Measurements from ENCODE around the gene SLC6A19. TPM values are rescaled to one million over a fixed set of nuclear protein-coding genes. Genes with fewer than 3 reads are reported as not detected.

The SLC6A19 gene
- polyA plus RNA-seq, 4 donors = 56.3 to 199 (median 166) TPM

- no peak for FAIRE-seq
- Histone ChIP-seq H3K9me3 (ENCODE audit: control insufficient read depth in 2 of 2, insufficient read depth in 1 of 2, low read depth in 1 of 2, low read length in 1 of 2) (peaks cover 0 to 3% of the 10 kb centered on the region in 2 donors), H3K27me3 (ENCODE audit: control insufficient read depth in 3 of 3, insufficient read depth in 3 of 3, low read length in 3 of 3) (no peaks in the 10 kb centered on the region), H3K4me3 (ENCODE audit: low read depth in 1 of 3, low read length in 3 of 3) (no peak overlapping the region), H3K27ac (ENCODE audit: low read depth in 1 of 3, low read length in 2 of 3) (peak overlapping the region in 1 of 3 donors; percentile 95), H3K4me1 (ENCODE audit: control insufficient read depth in 3 of 3, insufficient read depth in 2 of 3, low read depth in 1 of 3, low read length in 2 of 3) (peaks cover 6 to 57% (median 14%) of the 10 kb centered on the region in 3 donors), H3K36me3 (ENCODE audit: control insufficient read depth in 3 of 3, insufficient read depth in 2 of 3, low read depth in 1 of 3, low read length in 3 of 3) (peaks cover 0 to 44% (median 0%) of the 10 kb centered on the region in 3 donors)
- 92 to 93% methylated on average over 10 to 20 of the region's 20 CpGs; no CpG with 5 or more reads in 1 of the 3 donors for WGBS, 3 donors
- DNase-seq = no peak
Measured at GRCh38 chr5:1180096-1180495, 21.3 kb upstream of the SLC6A19 start.

DNA sequence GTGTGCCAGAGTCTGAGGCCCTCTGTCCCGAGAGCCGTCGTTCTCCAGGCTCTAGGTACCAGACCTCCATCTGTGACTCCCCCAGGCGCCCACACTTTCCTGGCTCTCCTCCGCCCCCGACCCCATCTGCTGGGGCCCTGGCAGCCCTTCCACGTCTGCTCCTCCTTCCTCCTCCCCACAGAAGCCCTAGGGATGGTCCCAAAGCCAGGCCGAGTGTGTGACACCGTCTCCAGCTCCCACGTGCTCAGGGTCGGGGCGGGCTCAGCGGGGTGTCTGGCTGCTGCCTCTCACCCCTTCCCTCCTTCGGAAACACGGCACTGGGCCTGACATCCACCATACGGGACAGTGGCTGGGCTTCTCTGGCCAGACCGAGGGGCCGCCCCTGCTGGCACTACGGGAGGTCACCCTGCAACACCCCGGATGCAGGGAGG lies 20.5 kb upstream of the SLC6A19 start:
- H3K4me3 ChIP-seq (ENCODE audit: low read depth in 1 of 3, low read length in 3 of 3) = peak overlapping the region in 2 of 3 donors; percentile 18 to 54
- FAIRE-seq (no peak), DNase-seq (peak in 1 of 2 donors; percentile 39)
- peaks cover 0 to 38% (median 0%) of the 10 kb centered on the region in 3 donors for H3K36me3 ChIP-seq (ENCODE audit: control insufficient read depth in 3 of 3, insufficient read depth in 2 of 3, low read depth in 1 of 3, low read length in 3 of 3)
- H3K4me1 ChIP-seq (ENCODE audit: control insufficient read depth in 3 of 3, insufficient read depth in 2 of 3, low read depth in 1 of 3, low read length in 2 of 3) = peaks cover 6 to 64% (median 14%) of the 10 kb centered on the region in 3 donors
- peak overlapping the region in 2 of 3 donors; percentile 95 to 99 for H3K27ac ChIP-seq (ENCODE audit: low read depth in 1 of 3, low read length in 2 of 3)
- H3K9me3 ChIP-seq (ENCODE audit: control insufficient read depth in 2 of 2, insufficient read depth in 1 of 2, low read depth in 1 of 2, low read length in 1 of 2) = no peaks in the 10 kb centered on the region
- no peaks in the 10 kb centered on the region for H3K27me3 ChIP-seq (ENCODE audit: control insufficient read depth in 3 of 3, insufficient read depth in 3 of 3, low read length in 3 of 3)
- whole genome bisulfite sequencing, 3 donors = 77 to 80% (median 79%) methylated on average over 20 of the region's 20 CpGs

DNA sequence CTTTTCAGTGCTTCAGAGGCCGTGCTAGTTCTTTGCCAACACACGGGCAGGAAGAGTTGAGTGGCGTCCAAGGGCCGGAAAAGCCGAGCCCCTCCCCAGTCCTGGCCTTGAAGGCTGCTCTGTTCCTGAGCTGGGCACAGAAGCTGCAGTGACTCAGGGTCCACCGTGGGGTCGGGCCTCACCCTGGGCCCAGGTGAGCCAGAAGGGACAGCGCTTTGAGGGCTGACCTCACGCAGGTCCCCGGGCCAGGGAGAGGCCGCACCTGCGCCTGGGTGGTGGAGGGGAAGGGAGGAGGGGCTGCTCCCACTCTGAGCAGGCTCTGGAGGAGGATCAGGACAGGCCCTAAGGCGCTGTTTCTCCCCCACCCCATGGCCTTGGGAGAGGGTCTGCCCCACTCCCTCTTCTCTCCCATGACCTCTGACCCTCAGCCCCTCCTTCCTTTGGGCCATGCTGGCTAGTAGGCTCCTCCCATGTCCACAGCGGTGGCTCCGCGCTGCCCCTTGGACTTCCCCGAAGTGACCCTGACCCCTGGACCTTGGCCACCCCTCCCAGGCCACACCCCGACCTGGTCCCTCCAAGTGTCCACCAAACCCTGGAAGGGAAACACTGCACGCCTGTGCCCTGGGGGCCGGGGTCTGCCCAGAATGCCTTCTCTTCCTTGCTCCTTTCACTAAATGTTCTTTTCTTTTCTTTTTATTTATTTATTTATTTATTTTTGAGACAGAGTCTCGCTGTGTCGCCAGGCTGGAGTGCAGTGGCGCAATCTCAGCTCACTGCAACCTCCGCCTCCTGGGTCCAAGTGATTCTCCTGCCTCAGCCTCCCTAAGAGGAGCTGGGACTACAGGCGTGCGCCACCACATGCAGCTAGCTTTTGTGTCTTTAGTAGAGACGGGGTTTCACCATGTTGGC lies 19.7 kb upstream of the SLC6A19 start:
- Histone ChIP-seq H3K4me1 (ENCODE audit: control insufficient read depth in 3 of 3, insufficient read depth in 2 of 3, low read depth in 1 of 3, low read length in 2 of 3) (peaks cover 6 to 73% (median 18%) of the 10 kb centered on the region in 3 donors), H3K36me3 (ENCODE audit: control insufficient read depth in 3 of 3, insufficient read depth in 2 of 3, low read depth in 1 of 3, low read length in 3 of 3) (peaks cover 0 to 30% (median 0%) of the 10 kb centered on the region in 3 donors), H3K9me3 (ENCODE audit: control insufficient read depth in 2 of 2, insufficient read depth in 1 of 2, low read depth in 1 of 2, low read length in 1 of 2) (no peaks in the 10 kb centered on the region), H3K27ac (ENCODE audit: low read depth in 1 of 3, low read length in 2 of 3) (peak overlapping the region; percentile 91 to 99 (median 95)), H3K4me3 (ENCODE audit: low read depth in 1 of 3, low read length in 3 of 3) (peak overlapping the region in 2 of 3 donors; percentile 54 to 62), H3K27me3 (ENCODE audit: control insufficient read depth in 3 of 3, insufficient read depth in 3 of 3, low read length in 3 of 3) (no peaks in the 10 kb centered on the region)
- 23 to 59% (median 31%) methylated on average over 24 to 27 of the region's 27 CpGs for WGBS, 3 donors
- FAIRE-seq (no peak), DNase-seq (peak; percentile 74 to 95)

GRCh38 chr5:1182360-1182632 lies 19.1 kb upstream of the SLC6A19 start:
- DNase-seq (no peak), FAIRE-seq (no peak)
- H3K9me3 ChIP-seq (ENCODE audit: control insufficient read depth in 2 of 2, insufficient read depth in 1 of 2, low read depth in 1 of 2, low read length in 1 of 2) = no peaks in the 10 kb centered on the region
- peaks cover 0 to 27% (median 0%) of the 10 kb centered on the region in 3 donors for H3K36me3 ChIP-seq (ENCODE audit: control insufficient read depth in 3 of 3, insufficient read depth in 2 of 3, low read depth in 1 of 3, low read length in 3 of 3)
- peak overlapping the region in 2 of 3 donors; percentile 54 to 62 for H3K4me3 ChIP-seq (ENCODE audit: low read depth in 1 of 3, low read length in 3 of 3)
- peak overlapping the region; percentile 91 to 99 (median 95) for H3K27ac ChIP-seq (ENCODE audit: low read depth in 1 of 3, low read length in 2 of 3)
- no peaks in the 10 kb centered on the region for H3K27me3 ChIP-seq (ENCODE audit: control insufficient read depth in 3 of 3, insufficient read depth in 3 of 3, low read length in 3 of 3)
- peaks cover 6 to 79% (median 23%) of the 10 kb centered on the region in 3 donors for H3K4me1 ChIP-seq (ENCODE audit: control insufficient read depth in 3 of 3, insufficient read depth in 2 of 3, low read depth in 1 of 3, low read length in 2 of 3)
- 31 to 65% (median 55%) methylated on average over 7 of the region's 7 CpGs for WGBS, 3 donors

GRCh38 chr5:1182633-1183423 lies 18.6 kb upstream of the SLC6A19 start:
- Histone ChIP-seq H3K9me3 (ENCODE audit: control insufficient read depth in 2 of 2, insufficient read depth in 1 of 2, low read depth in 1 of 2, low read length in 1 of 2) (peaks cover 0 to 3% of the 10 kb centered on the region in 2 donors), H3K4me3 (ENCODE audit: low read depth in 1 of 3, low read length in 3 of 3) (peak overlapping the region in 2 of 3 donors; percentile 54 to 62), H3K4me1 (ENCODE audit: control insufficient read depth in 3 of 3, insufficient read depth in 2 of 3, low read depth in 1 of 3, low read length in 2 of 3) (peaks cover 6 to 80% (median 28%) of the 10 kb centered on the region in 3 donors), H3K36me3 (ENCODE audit: control insufficient read depth in 3 of 3, insufficient read depth in 2 of 3, low read depth in 1 of 3, low read length in 3 of 3) (peaks cover 0 to 26% (median 0%) of the 10 kb centered on the region in 3 donors), H3K27me3 (ENCODE audit: control insufficient read depth in 3 of 3, insufficient read depth in 3 of 3, low read length in 3 of 3) (no peaks in the 10 kb centered on the region), H3K27ac (ENCODE audit: low read depth in 1 of 3, low read length in 2 of 3) (peak overlapping the region; percentile 91 to 99 (median 95))
- 14 to 57% (median 33%) methylated on average over 31 of the region's 31 CpGs for WGBS, 3 donors
- FAIRE-seq (no peak), DNase-seq (peak; percentile 94 to 97)

- Histone ChIP-seq H3K9me3 (ENCODE audit: control insufficient read depth in 2 of 2, insufficient read depth in 1 of 2, low read depth in 1 of 2, low read length in 1 of 2) (peaks cover 0 to 4% of the 10 kb centered on the region in 2 donors), H3K36me3 (ENCODE audit: control insufficient read depth in 3 of 3, insufficient read depth in 2 of 3, low read depth in 1 of 3, low read length in 3 of 3) (peaks cover 0 to 24% (median 0%) of the 10 kb centered on the region in 3 donors), H3K4me1 (ENCODE audit: control insufficient read depth in 3 of 3, insufficient read depth in 2 of 3, low read depth in 1 of 3, low read length in 2 of 3) (peaks cover 6 to 74% (median 30%) of the 10 kb centered on the region in 3 donors), H3K4me3 (ENCODE audit: low read depth in 1 of 3, low read length in 3 of 3) (no peak overlapping the region), H3K27me3 (ENCODE audit: control insufficient read depth in 3 of 3, insufficient read depth in 3 of 3, low read length in 3 of 3) (no peaks in the 10 kb centered on the region), H3K27ac (ENCODE audit: low read depth in 1 of 3, low read length in 2 of 3) (peak overlapping the region; percentile 91 to 99 (median 95))
- WGBS, 3 donors = 18 to 59% (median 34%) methylated on average over 16 to 18 of the region's 18 CpGs
- DNase-seq (peak in 1 of 2 donors; percentile 47), FAIRE-seq (no peak)
Measured at GRCh38 chr5:1183424-1184162, 17.8 kb upstream of the SLC6A19 start.

DNA sequence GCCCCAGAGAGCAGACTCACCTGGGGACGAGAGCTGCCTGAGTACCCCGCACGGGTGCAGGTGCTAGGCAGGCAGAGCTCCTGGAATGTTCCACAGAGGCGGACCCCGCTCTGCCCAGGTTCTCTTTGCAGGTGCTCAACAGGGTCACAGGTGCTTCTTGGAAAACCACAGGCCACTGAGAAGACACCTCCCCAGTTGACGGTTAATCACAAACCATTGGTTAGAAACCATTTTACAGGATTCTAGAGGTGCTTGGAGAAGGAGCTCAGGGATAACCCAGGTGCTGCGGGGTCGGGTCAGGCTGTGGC lies 17.3 kb upstream of the SLC6A19 start:
- Histone ChIP-seq H3K36me3 (ENCODE audit: control insufficient read depth in 3 of 3, insufficient read depth in 2 of 3, low read depth in 1 of 3, low read length in 3 of 3) (peaks cover 0 to 21% (median 0%) of the 10 kb centered on the region in 3 donors), H3K9me3 (ENCODE audit: control insufficient read depth in 2 of 2, insufficient read depth in 1 of 2, low read depth in 1 of 2, low read length in 1 of 2) (peaks cover 0 to 4% of the 10 kb centered on the region in 2 donors), H3K27ac (ENCODE audit: low read depth in 1 of 3, low read length in 2 of 3) (peak overlapping the region in 2 of 3 donors; percentile 95 to 99), H3K4me3 (ENCODE audit: low read depth in 1 of 3, low read length in 3 of 3) (no peak overlapping the region), H3K4me1 (ENCODE audit: control insufficient read depth in 3 of 3, insufficient read depth in 2 of 3, low read depth in 1 of 3, low read length in 2 of 3) (peaks cover 6 to 69% (median 30%) of the 10 kb centered on the region in 3 donors), H3K27me3 (ENCODE audit: control insufficient read depth in 3 of 3, insufficient read depth in 3 of 3, low read length in 3 of 3) (no peaks in the 10 kb centered on the region)
- WGBS, 3 donors = 68 to 85% (median 78%) methylated on average over 8 of the region's 8 CpGs
- DNase-seq = no peak
- no peak for FAIRE-seq
